Right ventricle myocardium inferior (tissue), 1 donor: Measurements from ENCODE around the gene PRKAG2. TPM values are rescaled to one million over a fixed set of nuclear protein-coding genes. Genes with fewer than 3 reads are reported as not detected.

ENCODE experiments used
- ATAC-seq: fragments of 200-7000 bp; cut with Tn5 transposase; one replicate; pipeline ENCODE4 v1.9.1; 2020; ENCODE audit warnings: mild to moderate bottlenecking, moderate library complexity
- DNase-seq: peaks from one replicate; pipeline ENCODE4 v3.0.0; 2021; ENCODE audit errors: missing footprints
- intact Hi-C: fragments of 100-400 bp; cut with DNase I; formaldehyde crosslinking; loops from one replicate; pipeline ENCODE4 v1.11.0; 2022
- total RNA-seq: library from RNA; stranded (reverse); fragmentation: NEBNext Ultra II Directional; extraction: Animal tissue kit (Norgen Biotek cat#: 25700); gene quantifications from one replicate; pipeline ENCODE4 v1.2.1, GENCODE V29; 2021
- donor health status: DM: no; HTN: yes; CAD: no; lungs with severe emphysema.

The PRKAG2 gene
- total RNA-seq, 1 donor from 2014 or later = 122 TPM

GRCh38 chr7:151721236-151721635, 155.7 kb downstream of the PRKAG2 start:
- DNase-seq (peak; percentile 27), ATAC-seq (peak; percentile 8)
- intact Hi-C loops = loop anchor here (10.0 kb wide), 1 partner anchor 86 kb away; no protein-coding TSS in a partner anchor

GRCh38 chr7:151720280-151720679, 156.6 kb downstream of the PRKAG2 start:
- intact Hi-C loops = loop anchor here (10.0 kb wide), 1 partner anchor 85 kb away; no protein-coding TSS in a partner anchor
- DNase-seq (no peak), ATAC-seq (peak; percentile 27)

GRCh38 chr7:151719897-151720242, 157.0 kb downstream of the PRKAG2 start:
- intact Hi-C loops = loop anchor here (10.0 kb wide), 1 partner anchor 85 kb away; no protein-coding TSS in a partner anchor
- DNase-seq = peak; percentile 56
- no peak for ATAC-seq

- DNase-seq (peak; percentile 57), ATAC-seq (no peak)
- intact Hi-C loops = no loop called here
Measured at GRCh38 chr7:151719031-151719896, 157.7 kb downstream of the PRKAG2 start.

- intact Hi-C loops = no loop called here
- ATAC-seq = no peak
- peak; percentile 27 for DNase-seq
Measured at GRCh38 chr7:151717918-151718317, 159.0 kb downstream of the PRKAG2 start.

- intact Hi-C loops = no loop called here
- peak; percentile 29 for ATAC-seq
- DNase-seq = peak; percentile 47
Measured at GRCh38 chr7:151717415-151717814, 159.5 kb downstream of the PRKAG2 start.

- intact Hi-C loops = no loop called here
- ATAC-seq = no peak
- DNase-seq = peak; percentile 45
Measured at GRCh38 chr7:151716323-151716722, 160.6 kb downstream of the PRKAG2 start.

GRCh38 chr7:151715666-151716315, 161.1 kb downstream of the PRKAG2 start:
- DNase-seq (peak; percentile 60), ATAC-seq (no peak)
- intact Hi-C loops = no loop called here

GRCh38 chr7:151714201-151714600, 162.7 kb downstream of the PRKAG2 start:
- ATAC-seq (no peak), DNase-seq (peak; percentile 46)
- intact Hi-C loops = no loop called here

- intact Hi-C loops = no loop called here
- ATAC-seq (no peak), DNase-seq (peak; percentile 23)
Measured at GRCh38 chr7:151712810-151713125, 164.1 kb downstream of the PRKAG2 start.

- DNase-seq (peak; percentile 73), ATAC-seq (peak; percentile 38)
- intact Hi-C loops = no loop called here
Measured at GRCh38 chr7:151711906-151712809, 164.8 kb downstream of the PRKAG2 start.

- intact Hi-C loops = no loop called here
- ATAC-seq = no peak
- DNase-seq = no peak
Measured at GRCh38 chr7:151711435-151711872, 165.5 kb downstream of the PRKAG2 start.

- ATAC-seq (no peak), DNase-seq (no peak)
- intact Hi-C loops = no loop called here
Measured at GRCh38 chr7:151710646-151711434, 166.1 kb downstream of the PRKAG2 start.

- intact Hi-C loops = no loop called here
- DNase-seq (peak; percentile 55), ATAC-seq (no peak)
Measured at GRCh38 chr7:151710121-151710640, 166.7 kb downstream of the PRKAG2 start.

- no peak for ATAC-seq
- intact Hi-C loops = no loop called here
- DNase-seq = no peak
Measured at GRCh38 chr7:151709141-151710038, 167.5 kb downstream of the PRKAG2 start.

- DNase-seq = peak; percentile 74
- ATAC-seq = peak; percentile 45
- intact Hi-C loops = no loop called here
Measured at GRCh38 chr7:151708610-151709009, 168.3 kb downstream of the PRKAG2 start.

- DNase-seq (peak; percentile 45), ATAC-seq (no peak)
- intact Hi-C loops = no loop called here
Measured at GRCh38 chr7:151707757-151708156, 169.2 kb downstream of the PRKAG2 start.
